Thyroid gland (tissue), 4 donors: ENCODE results near the gene KLLN. TPM values are rescaled to one million over a fixed set of nuclear protein-coding genes. Genes with fewer than 3 reads are reported as not detected.

Experiments used
- DNase-seq, 2 donors: peaks; one replicate each; pipeline ENCODE4 v3.0.0-alpha.2; 2019
- H3K27ac ChIP-seq, 3 donors: fragments of 200-600 bp; sonication (generic); 1 replicate in 2 of 3; 2 replicates in 1 of 3; pipeline ENCODE4 v1.5.1; 2016 to 2019; ENCODE audit warnings: mild to moderate bottlenecking in 1 of 3, moderate library complexity in 1 of 3
- H3K27me3 ChIP-seq: fragments of 200-600 bp; sonication (generic); one replicate; pipeline ENCODE4 v1.5.1; 2019
- H3K36me3 ChIP-seq, 2 donors: fragments of 200-600 bp; sonication (generic); one replicate each; pipeline ENCODE4 v1.5.1; 2016 to 2019
- H3K4me1 ChIP-seq, 2 donors: fragments of 200-600 bp; sonication (generic); one replicate each; pipeline ENCODE4 v1.5.1; 2017 to 2019
- H3K4me3 ChIP-seq, 3 donors: fragments of 200-600 bp; sonication (generic); replicated peaks in 1 of 3; 1 replicate in 2 of 3; 2 replicates in 1 of 3; pipeline ENCODE4 v1.5.1; 2016; ENCODE audit warnings: mild to moderate bottlenecking in 1 of 3
- H3K9me3 ChIP-seq: fragments of 200-600 bp; sonication (generic); one replicate; pipeline ENCODE4 v1.5.1; 2017
- CTCF ChIP-seq, 6 experiments: fragments of 200-600 bp in 3 of 6; fragments of 450-650 bp in 3 of 6; sonication (generic) in 3 of 6; IDR thresholded peaks; one replicate each; pipeline ENCODE4 v1.5.1; 2016 to 2019; ENCODE audit warnings: antibody characterized with exemption in 6 of 6, mild to moderate bottlenecking in 2 of 6, inconsistent platforms in 1 of 6, moderate library complexity in 1 of 6
- POLR2A ChIP-seq, 2 donors: fragments of 450-650 bp; IDR thresholded peaks; one replicate each; pipeline ENCODE4 v1.6.1; 2017; ENCODE audit warnings: antibody characterized with exemption in 2 of 2, mild to moderate bottlenecking in 2 of 2, moderate library complexity in 1 of 2
- WGBS, 2 donors: methylation state at CpG; one replicate each; pipeline ENCODE4 v1.1.5; 2017; 5-methylcytosine and 5-hydroxymethylcytosine counted together
- intact Hi-C: fragments of 100-400 bp; cut with DNase I; formaldehyde crosslinking; loops from one replicate; pipeline ENCODE4 v1.15.1; 2023
- total RNA-seq, 4 donors: library from RNA; depleted of rRNA; stranded (reverse); fragments of >200 nt; gene quantifications; one replicate each; pipeline ENCODE4 v1.2.3, GENCODE V29; 2016

The KLLN gene
- total RNA-seq, 4 donors from 2014 or later, result 0.27 to 1.2 (median 0.54) TPM

DNA sequence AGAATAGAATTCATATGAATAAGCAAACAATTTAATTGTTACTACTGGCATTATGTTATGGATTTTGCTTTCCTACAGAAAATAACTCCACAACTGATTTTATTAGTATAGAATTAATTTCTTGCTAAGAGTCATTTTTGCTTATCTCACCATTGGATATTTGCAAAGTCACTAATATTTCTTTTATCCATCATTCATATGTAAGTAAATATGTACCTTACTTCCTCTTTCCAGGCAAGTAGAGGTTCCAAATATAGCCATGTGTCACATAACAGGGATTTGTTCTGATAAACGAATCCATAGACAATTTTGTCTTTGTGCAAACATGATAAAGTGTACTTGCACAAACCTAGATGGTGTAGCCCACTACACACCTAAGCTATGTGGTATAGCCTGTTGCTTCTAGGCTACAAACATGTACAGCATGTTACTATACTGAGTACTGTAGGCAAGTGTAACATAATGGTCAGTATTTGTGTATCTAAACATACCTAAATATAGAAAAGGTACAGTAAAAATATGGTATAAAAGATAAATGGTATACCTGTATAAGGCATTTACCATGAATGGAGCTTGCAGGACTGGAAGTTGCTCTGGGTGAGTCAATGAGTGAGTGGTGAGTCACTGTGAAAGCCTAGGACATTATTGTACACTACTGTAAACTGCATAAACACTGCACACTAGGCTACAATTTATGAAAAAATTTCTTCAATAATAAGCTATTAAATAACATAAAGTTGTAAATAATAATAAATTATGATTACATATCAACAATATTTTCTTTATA is 18.3 kb downstream of the KLLN start:
- no peak for TF ChIP-seq POLR2A (IDR thresholded peaks at IDR 0.05)
- no peak for TF ChIP-seq CTCF (IDR thresholded peaks at IDR 0.05)
- Histone ChIP-seq H3K4me3 (no peak overlapping the region), H3K36me3 (no peaks in the 10 kb centered on the region), H3K9me3 (no peaks in the 10 kb centered on the region), H3K27me3 (no peaks in the 10 kb centered on the region), H3K4me1 (no peaks in the 10 kb centered on the region), H3K27ac (no peak overlapping the region)
- DNase-seq, result no peak
- intact Hi-C loops, result no loop called here
- WGBS, 2 donors, result 42 to 71% methylated on average over 1 of the region's 1 CpG

DNA sequence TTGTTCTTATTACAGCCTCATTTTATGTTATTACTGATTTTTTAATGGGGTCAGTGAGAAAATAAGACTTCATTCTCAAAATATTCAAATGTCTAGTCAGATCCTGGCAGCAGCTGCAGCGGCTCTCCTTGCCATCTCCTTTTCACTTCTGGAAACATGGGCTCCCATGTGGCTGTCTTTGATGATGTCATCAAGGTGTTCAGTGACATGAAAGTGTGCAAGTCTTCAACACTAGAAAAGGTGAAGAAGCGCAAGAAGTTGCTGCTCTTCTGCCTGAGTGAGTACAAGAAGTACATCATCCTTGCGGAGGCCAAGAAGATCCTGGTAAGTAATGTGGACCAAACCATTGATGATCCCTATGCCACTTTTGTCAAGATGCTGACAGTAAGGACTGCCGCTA is 19.6 kb downstream of the KLLN start:
- Histone ChIP-seq H3K27me3 (no peaks in the 10 kb centered on the region), H3K4me1 (no peaks in the 10 kb centered on the region), H3K9me3 (no peaks in the 10 kb centered on the region), H3K4me3 (no peak overlapping the region), H3K27ac (no peak overlapping the region), H3K36me3 (no peaks in the 10 kb centered on the region)
- TF ChIP-seq CTCF (IDR thresholded peaks at IDR 0.05) (no peak), POLR2A (IDR thresholded peaks at IDR 0.05) (no peak)
- WGBS, 2 donors, result 98% methylated on average over 4 of the region's 4 CpGs
- no peak for DNase-seq
- intact Hi-C loops, result no loop called here

DNA sequence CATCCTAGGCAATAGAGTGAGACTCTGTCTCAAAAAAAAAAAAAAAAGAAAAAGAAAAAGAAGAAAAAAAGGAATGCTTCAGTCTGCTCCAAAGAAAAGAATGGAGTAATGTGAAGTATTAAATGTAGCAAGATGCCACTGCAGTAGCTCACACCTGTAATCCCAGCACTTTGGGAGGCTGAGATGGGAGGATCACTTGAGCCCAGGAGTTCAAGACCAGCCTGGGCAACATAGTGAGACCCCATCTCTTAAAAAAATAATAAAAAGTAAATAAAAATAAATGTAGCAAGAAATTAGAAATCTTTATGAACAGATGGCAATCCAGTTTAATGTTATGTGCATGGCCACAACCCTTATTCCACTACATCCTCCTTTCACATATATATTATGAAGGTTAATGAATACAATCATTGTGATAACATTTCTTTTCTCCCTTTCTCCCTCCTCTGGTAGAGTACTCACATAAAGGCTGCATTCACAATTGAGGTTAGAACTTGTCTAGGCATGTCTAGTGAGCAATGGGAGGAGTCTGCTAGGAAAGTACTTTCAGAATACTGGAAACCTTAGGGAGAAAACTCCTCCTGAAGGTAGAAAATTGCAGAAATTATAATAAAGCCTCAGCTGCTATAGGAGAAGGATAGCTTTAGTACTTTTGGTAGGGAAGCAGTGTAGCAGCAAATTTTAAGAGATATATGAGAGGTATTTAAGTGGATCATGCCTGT is 20.4 kb downstream of the KLLN start:
- no peak overlapping the region for H3K27ac ChIP-seq
- no peaks in the 10 kb centered on the region for H3K36me3 ChIP-seq
- TF ChIP-seq POLR2A (IDR thresholded peaks at IDR 0.05), result no peak
- no peak for TF ChIP-seq CTCF (IDR thresholded peaks at IDR 0.05)
- no peaks in the 10 kb centered on the region for H3K27me3 ChIP-seq
- intact Hi-C loops, result no loop called here
- H3K9me3 ChIP-seq, result no peaks in the 10 kb centered on the region
- no peak overlapping the region for H3K4me3 ChIP-seq
- H3K4me1 ChIP-seq, result no peaks in the 10 kb centered on the region
- no peak for DNase-seq

DNA sequence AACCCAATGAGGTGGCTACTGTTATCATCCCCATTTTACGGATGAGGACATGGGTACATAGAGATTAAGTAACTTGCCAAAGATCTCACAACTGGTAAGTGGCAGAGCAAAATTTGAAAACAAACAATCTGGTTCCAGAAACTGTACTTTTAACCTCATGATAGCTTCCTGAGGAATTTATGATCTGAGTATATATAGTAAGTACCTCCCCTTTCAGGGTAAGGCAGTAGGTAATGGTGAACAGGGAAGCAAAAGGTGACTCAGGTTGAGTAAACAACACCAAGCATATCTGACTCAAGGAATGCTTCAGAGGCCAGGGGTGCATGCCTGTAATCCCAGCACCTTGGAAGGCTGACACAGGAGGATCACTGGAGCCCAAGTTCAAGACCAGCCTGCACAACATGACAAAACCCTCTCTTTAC is 21.1 kb downstream of the KLLN start:
- Histone ChIP-seq H3K36me3 (no peaks in the 10 kb centered on the region), H3K4me1 (no peaks in the 10 kb centered on the region), H3K27me3 (no peaks in the 10 kb centered on the region), H3K4me3 (no peak overlapping the region), H3K9me3 (no peaks in the 10 kb centered on the region), H3K27ac (no peak overlapping the region)
- DNase-seq, result no peak
- TF ChIP-seq POLR2A (IDR thresholded peaks at IDR 0.05), result no peak
- no peak for TF ChIP-seq CTCF (IDR thresholded peaks at IDR 0.05)
- intact Hi-C loops, result no loop called here
- WGBS, 2 donors, result 88 to 98% methylated on average over 1 of the region's 1 CpG

GRCh38 chr10:87841186-87841585 is 22.1 kb downstream of the KLLN start:
- Histone ChIP-seq H3K36me3 (no peaks in the 10 kb centered on the region), H3K27me3 (no peaks in the 10 kb centered on the region), H3K9me3 (no peaks in the 10 kb centered on the region), H3K4me3 (no peak overlapping the region), H3K27ac (no peak overlapping the region), H3K4me1 (no peaks in the 10 kb centered on the region)
- no peak for DNase-seq
- WGBS, 2 donors, result 95 to 99% methylated on average over 3 of the region's 3 CpGs
- intact Hi-C loops, result no loop called here
- TF ChIP-seq CTCF (IDR thresholded peaks at IDR 0.05) (no peak), POLR2A (IDR thresholded peaks at IDR 0.05) (no peak)
